Calu3 (cell line): ENCODE results near the gene TP53I11. TPM values are rescaled to one million over a fixed set of nuclear protein-coding genes. Genes with fewer than 3 reads are reported as not detected.

ENCODE experiments used
- BruUV-seq: library from RNA; stranded (reverse); fragments of 400-500 nt; replicated peaks from 2 replicates; lab custom pipeline; 2021; lab: Mats Ljungman, UMichigan
- CTCF ChIA-PET: fragments of 300-600 bp; sonication (Branson Sonifier 250); formaldehyde crosslinking; loops from one replicate; lab custom pipeline; 2022; ENCODE audit warnings: antibody characterized with exemption; lab: Charles Lee
- DNase-seq: peaks from one replicate; pipeline ENCODE4 v3.0.0; 2022
- H3K27ac Mint-ChIP-seq: one replicate; pipeline ENCODE4 v1.8.0; 2022; ENCODE audit warnings: mixed read lengths; ENCODE audit not compliant: unreplicated experiment
- H3K27me3 Mint-ChIP-seq: one replicate; pipeline ENCODE4 v1.8.0; 2022; ENCODE audit warnings: mixed read lengths; ENCODE audit not compliant: unreplicated experiment
- H3K36me3 Mint-ChIP-seq: one replicate; pipeline ENCODE4 v1.8.0; 2022; ENCODE audit warnings: mild to moderate bottlenecking, moderate library complexity, mixed read lengths; ENCODE audit not compliant: insufficient read depth, unreplicated experiment
- H3K4me1 Mint-ChIP-seq: one replicate; pipeline ENCODE4 v1.8.0; 2022; ENCODE audit warnings: mild to moderate bottlenecking, low read depth, mixed read lengths; ENCODE audit not compliant: unreplicated experiment
- H3K4me3 Mint-ChIP-seq: one replicate; pipeline ENCODE4 v1.8.0; 2022; ENCODE audit warnings: mild to moderate bottlenecking, low read depth, moderate library complexity, mixed read lengths; ENCODE audit not compliant: unreplicated experiment
- H3K9me3 Mint-ChIP-seq: one replicate; pipeline ENCODE4 v1.8.0; 2022; ENCODE audit warnings: low read depth, mixed read lengths; ENCODE audit not compliant: unreplicated experiment
- intact Hi-C: fragments of 100-400 bp; cut with micrococcal nuclease; formaldehyde crosslinking; loops from one replicate; pipeline ENCODE4 v1.10.0; 2022; ENCODE audit not compliant: unreplicated experiment
- total RNA-seq: library from RNA; stranded (reverse); gene quantifications from 2 replicates; pipeline ENCODE4 v1.2.3, GENCODE V29; 2022
- TF ChIP-seq, protein P1 (sequence below): fragments of 200-600 bp; IDR thresholded peaks from one replicate; pipeline ENCODE4 v1.8.0; 2022; ENCODE audit warnings: antibody characterized with exemption; ENCODE audit not compliant: unreplicated experiment

TP53I11 gene
- total RNA-seq, 1 experiment from 2014 or later, result 27.8 TPM

DNA sequence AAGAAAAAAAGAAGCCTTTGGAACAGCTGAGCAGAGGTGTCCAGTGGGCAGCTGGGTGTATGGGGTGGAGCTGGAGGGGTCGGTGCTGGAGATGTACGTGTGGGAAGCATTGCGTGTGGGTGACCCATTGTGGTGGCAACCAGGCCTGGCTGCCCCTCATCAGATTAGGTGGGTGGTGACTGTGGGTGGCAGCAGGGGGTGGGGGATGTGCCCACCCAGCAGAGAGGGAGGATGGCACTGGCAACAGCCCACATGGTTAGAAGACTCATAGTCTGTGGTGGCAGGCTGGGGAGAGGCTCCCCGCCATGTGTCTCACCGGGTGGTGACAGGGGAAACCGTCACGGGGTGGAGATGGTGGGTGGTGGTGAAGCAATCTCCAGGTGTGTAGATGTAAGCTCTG lies 27.6 kb downstream of the TP53I11 start:
- Mint-ChIP-seq H3K4me1 (no peaks in the 10 kb centered on the region), H3K27me3 (peaks cover 75% of the 10 kb centered on the region), H3K27ac (no peak overlapping the region), H3K4me3 (no peak overlapping the region), H3K9me3 (no peaks in the 10 kb centered on the region), H3K36me3 (no peaks in the 10 kb centered on the region)
- BruUV-seq, result no TSS peak
- intact Hi-C loops, result no loop called here
- no peak for DNase-seq
- CTCF ChIA-PET, result no interaction called here
- TF ChIP-seq, protein P1, sequence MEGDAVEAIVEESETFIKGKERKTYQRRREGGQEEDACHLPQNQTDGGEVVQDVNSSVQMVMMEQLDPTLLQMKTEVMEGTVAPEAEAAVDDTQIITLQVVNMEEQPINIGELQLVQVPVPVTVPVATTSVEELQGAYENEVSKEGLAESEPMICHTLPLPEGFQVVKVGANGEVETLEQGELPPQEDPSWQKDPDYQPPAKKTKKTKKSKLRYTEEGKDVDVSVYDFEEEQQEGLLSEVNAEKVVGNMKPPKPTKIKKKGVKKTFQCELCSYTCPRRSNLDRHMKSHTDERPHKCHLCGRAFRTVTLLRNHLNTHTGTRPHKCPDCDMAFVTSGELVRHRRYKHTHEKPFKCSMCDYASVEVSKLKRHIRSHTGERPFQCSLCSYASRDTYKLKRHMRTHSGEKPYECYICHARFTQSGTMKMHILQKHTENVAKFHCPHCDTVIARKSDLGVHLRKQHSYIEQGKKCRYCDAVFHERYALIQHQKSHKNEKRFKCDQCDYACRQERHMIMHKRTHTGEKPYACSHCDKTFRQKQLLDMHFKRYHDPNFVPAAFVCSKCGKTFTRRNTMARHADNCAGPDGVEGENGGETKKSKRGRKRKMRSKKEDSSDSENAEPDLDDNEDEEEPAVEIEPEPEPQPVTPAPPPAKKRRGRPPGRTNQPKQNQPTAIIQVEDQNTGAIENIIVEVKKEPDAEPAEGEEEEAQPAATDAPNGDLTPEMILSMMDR, result no peak

DNA sequence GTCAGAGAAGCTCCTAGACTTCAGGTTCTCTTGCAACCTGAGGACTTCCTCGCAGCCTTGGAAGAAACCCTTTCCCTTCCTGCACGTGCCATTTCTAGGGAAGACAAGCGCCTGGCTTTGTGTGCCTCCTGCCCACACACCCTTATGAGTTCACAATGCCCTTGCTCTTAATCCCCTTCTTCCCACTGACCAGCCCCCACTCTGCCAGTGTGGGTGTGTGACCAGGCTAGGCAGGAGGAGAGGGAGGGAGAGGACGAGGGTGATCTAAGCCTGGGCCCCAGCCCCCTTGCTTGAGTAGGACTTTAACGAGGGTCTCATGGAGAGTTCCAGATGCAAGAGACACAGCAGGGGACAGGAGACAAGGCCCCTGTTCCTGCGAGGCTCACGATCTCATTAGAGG lies 30.2 kb downstream of the TP53I11 start:
- no peak overlapping the region for H3K4me3 Mint-ChIP-seq
- intact Hi-C loops, result no loop called here
- CTCF ChIA-PET, result no interaction called here
- H3K27me3 Mint-ChIP-seq, result peaks cover 83% of the 10 kb centered on the region
- H3K9me3 Mint-ChIP-seq, result no peaks in the 10 kb centered on the region
- no peak for DNase-seq
- no TSS peak for BruUV-seq
- no peaks in the 10 kb centered on the region for H3K4me1 Mint-ChIP-seq
- TF ChIP-seq, protein P1, result no peak
- H3K27ac Mint-ChIP-seq, result no peak overlapping the region
- no peaks in the 10 kb centered on the region for H3K36me3 Mint-ChIP-seq

DNA sequence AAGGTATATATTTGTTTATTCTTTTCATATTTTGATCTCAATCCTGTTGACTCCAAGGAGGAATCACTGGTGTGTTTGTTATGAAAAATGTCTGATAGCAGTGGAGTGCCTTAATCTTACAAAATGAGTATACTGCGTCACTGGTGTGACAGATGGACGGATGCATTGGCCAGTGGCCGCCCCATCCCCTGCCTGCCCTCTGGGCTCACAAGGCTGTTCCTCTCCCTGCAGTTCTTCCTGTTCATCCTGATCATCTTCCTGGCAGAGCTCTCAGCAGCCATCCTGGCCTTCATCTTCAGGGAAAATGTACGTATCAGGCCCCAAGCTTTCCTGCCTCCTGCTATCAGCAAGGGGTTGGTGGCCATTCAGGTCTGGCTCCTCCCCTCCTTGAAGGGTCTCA lies 32.9 kb downstream of the TP53I11 start:
- TF ChIP-seq, protein P1, result no peak
- no peak overlapping the region for H3K4me3 Mint-ChIP-seq
- intact Hi-C loops, result no loop called here
- H3K27me3 Mint-ChIP-seq, result peaks cover 80% of the 10 kb centered on the region
- H3K9me3 Mint-ChIP-seq, result no peaks in the 10 kb centered on the region
- no peaks in the 10 kb centered on the region for H3K4me1 Mint-ChIP-seq
- DNase-seq, result no peak
- no TSS peak for BruUV-seq
- H3K36me3 Mint-ChIP-seq, result no peaks in the 10 kb centered on the region
- H3K27ac Mint-ChIP-seq, result no peak overlapping the region
- CTCF ChIA-PET, result no interaction called here

DNA sequence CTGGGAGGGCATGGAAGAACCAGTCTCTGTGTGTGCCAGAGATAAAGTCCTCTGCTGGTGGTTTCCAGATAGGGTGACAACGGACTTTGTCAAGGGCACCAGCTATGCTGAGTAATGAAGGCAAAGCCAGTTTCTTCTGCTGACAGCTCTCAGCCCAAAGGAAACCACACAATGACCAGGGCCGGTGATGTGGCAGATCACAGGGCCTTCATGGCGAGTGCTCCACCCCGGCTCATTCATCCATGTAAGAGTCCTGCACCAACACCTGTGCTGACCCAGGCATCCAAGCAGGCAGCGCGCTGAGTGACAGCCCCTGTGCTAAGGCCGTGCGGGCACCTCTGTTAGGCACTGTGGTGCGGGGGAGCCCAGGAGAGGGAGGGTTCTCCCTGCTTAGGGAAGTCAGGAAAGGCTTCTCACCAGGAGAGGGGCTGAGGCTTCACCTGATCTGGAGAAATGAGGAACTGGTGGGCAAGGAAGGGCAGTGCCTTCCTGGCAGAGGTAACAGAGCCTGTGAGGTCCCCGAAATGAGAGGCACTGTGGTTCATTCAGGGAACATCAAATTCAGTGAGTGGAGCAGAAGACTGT lies 33.8 kb downstream of the TP53I11 start:
- DNase-seq, result no peak
- intact Hi-C loops, result no loop called here
- no peak overlapping the region for H3K4me3 Mint-ChIP-seq
- no peaks in the 10 kb centered on the region for H3K9me3 Mint-ChIP-seq
- CTCF ChIA-PET, result no interaction called here
- H3K36me3 Mint-ChIP-seq, result no peaks in the 10 kb centered on the region
- no peak overlapping the region for H3K27ac Mint-ChIP-seq
- H3K4me1 Mint-ChIP-seq, result no peaks in the 10 kb centered on the region
- H3K27me3 Mint-ChIP-seq, result peaks cover 80% of the 10 kb centered on the region
- TF ChIP-seq, protein P1, result no peak
- no TSS peak for BruUV-seq
